HL-60/S4 treated with phorbol 12-myristate 13-acetate at 8.2 ng/mL for 4 days and 3 days (cell line): ENCODE data around the gene INO80D.
"Not testable (repeated sequence)": the region's sequence is repeated elsewhere in the genome, so short reads cannot be mapped to it uniquely, and the experiment has no call there.

Experiments used
- in situ Hi-C: fragments of 300-500 bp; cut with MboI; formaldehyde crosslinking; loops from 2 replicates; pipeline ENCODE4 v1.15.0; 2022; ENCODE audit warnings: low sequenced_read_pairs

Gene INO80D

GRCh38 chr2:206085742-206086445, at the start of gene INO80D:
Gene INO80D (minus strand): TSS chr2:206086174. CDS start chr2:206063016, 23,158 bp downstream.
- in situ Hi-C loops: no loop called here

GRCh38 chr2:206127656-206128055, 41.7 kb upstream of the INO80D start:
- in situ Hi-C loops: no loop called here

GRCh38 chr2:206125901-206126300, 39.9 kb upstream of the INO80D start:
- in situ Hi-C loops: no loop called here

GRCh38 chr2:206122569-206122968, 36.6 kb upstream of the INO80D start:
- in situ Hi-C loops: not testable (repeated sequence)

- in situ Hi-C loops: no loop called here
Observed at GRCh38 chr2:206116278-206116677, 30.3 kb upstream of the INO80D start.

- in situ Hi-C loops: no loop called here
Observed at GRCh38 chr2:206115026-206115578, 29.1 kb upstream of the INO80D start.

GRCh38 chr2:206112846-206113547, 27.0 kb upstream of the INO80D start:
- in situ Hi-C loops: no loop called here

- in situ Hi-C loops: no loop called here
Observed at GRCh38 chr2:206112108-206112507, 26.1 kb upstream of the INO80D start.

GRCh38 chr2:206108713-206109112, 22.7 kb upstream of the INO80D start:
- in situ Hi-C loops: no loop called here

- in situ Hi-C loops: no loop called here
Observed at GRCh38 chr2:206105541-206105940, 19.6 kb upstream of the INO80D start.

GRCh38 chr2:206105038-206105437, 19.1 kb upstream of the INO80D start:
- in situ Hi-C loops: no loop called here

- in situ Hi-C loops: not testable (repeated sequence)
Observed at GRCh38 chr2:206098872-206099271, 12.9 kb upstream of the INO80D start.

GRCh38 chr2:206098471-206098870, 12.5 kb upstream of the INO80D start:
- in situ Hi-C loops: no loop called here

GRCh38 chr2:206096876-206097275, 10.9 kb upstream of the INO80D start:
- in situ Hi-C loops: no loop called here

GRCh38 chr2:206095536-206096332, 9.8 kb upstream of the INO80D start:
- in situ Hi-C loops: no loop called here

GRCh38 chr2:206092297-206092696, 6.3 kb upstream of the INO80D start:
- in situ Hi-C loops: no loop called here

- in situ Hi-C loops: no loop called here
Observed at GRCh38 chr2:206088248-206088647, 2.3 kb upstream of the INO80D start.

GRCh38 chr2:206086716-206087350, 859 bp upstream of the INO80D start:
- in situ Hi-C loops: no loop called here

GRCh38 chr2:206084870-206085741, 868 bp downstream of the INO80D start:
- in situ Hi-C loops: no loop called here

- in situ Hi-C loops: no loop called here
Observed at GRCh38 chr2:206084439-206084869, 1.5 kb downstream of the INO80D start.
